Naive thymus-derived CD4-positive, alpha-beta T cell (primary cell): Measurements from ENCODE around the gene MICAL2. TPM values are rescaled to one million over a fixed set of nuclear protein-coding genes. Genes with fewer than 3 reads are reported as not detected.

Source experiments
- ATAC-seq: fragments of 150-1000 bp; cut with Tn5 transposase; 2 replicates; pipeline ENCODE4 v1.10.0; 2021; ENCODE audit warnings: mild to moderate bottlenecking, moderate library complexity
- CTCF ChIA-PET: fragments of 350-600 bp; sonication (Branson Sonifier 250); formaldehyde crosslinking; loops from one replicate; lab custom pipeline; 2021; ENCODE audit warnings: antibody characterized with exemption; lab: Charles Lee
- POLR2A ChIA-PET: fragments of 350-600 bp; sonication (Branson Sonifier 250); formaldehyde crosslinking; loops from one replicate; lab custom pipeline; 2021; ENCODE audit warnings: antibody characterized with exemption, inconsistent platforms; lab: Charles Lee
- DNase-seq, 9 donors: peaks; one replicate each; pipeline versions ENCODE4 v3.0.0 to v3.0.0-alpha.2; 2020 to 2022; ENCODE audit warnings: mixed read lengths in 1 of 9
- H3K27ac ChIP-seq: one replicate; pipeline ENCODE4 v1.7.0; 2013; ENCODE audit warnings: mild to moderate bottlenecking, low read depth, low read length, moderate library complexity
- H3K27me3 ChIP-seq, 2 donors: one replicate each; pipeline ENCODE4 v1.7.0; 2013; ENCODE audit warnings: low read length in 2 of 2, mild to moderate bottlenecking in 2 of 2, moderate library complexity in 2 of 2; ENCODE audit not compliant: control insufficient read depth in 2 of 2, insufficient read depth in 2 of 2
- H3K36me3 ChIP-seq, 3 experiments: 1 replicate in 2 of 3; 2 replicates in 1 of 3; pipeline ENCODE4 v1.7.0; 2013; ENCODE audit warnings: low read length in 3 of 3, mild to moderate bottlenecking in 3 of 3, moderate library complexity in 1 of 3; ENCODE audit not compliant: insufficient read depth in 3 of 3, control insufficient read depth in 2 of 3
- H3K4me1 ChIP-seq, 2 donors: one replicate each; pipeline ENCODE4 v1.7.0; 2013; ENCODE audit warnings: low read length in 2 of 2, mild to moderate bottlenecking in 2 of 2, moderate library complexity in 1 of 2; ENCODE audit not compliant: control insufficient read depth in 2 of 2, insufficient read depth in 2 of 2
- H3K4me3 ChIP-seq: 2 replicates; pipeline ENCODE4 v1.7.0; 2013; ENCODE audit warnings: mild to moderate bottlenecking, low read length
- H3K9me3 ChIP-seq, 3 experiments: 1 replicate in 2 of 3; 2 replicates in 1 of 3; pipeline ENCODE4 v1.7.0; 2013; ENCODE audit warnings: low read length in 3 of 3; ENCODE audit not compliant: control insufficient read depth in 2 of 3
- H3K27ac Mint-ChIP-seq, 9 donors: one replicate each; pipeline ENCODE4 v1.8.0; 2020 to 2022; ENCODE audit warnings: mixed read lengths in 9 of 9, mild to moderate bottlenecking in 8 of 9, moderate library complexity in 5 of 9, inconsistent platforms in 2 of 9
- H3K27me3 Mint-ChIP-seq, 5 donors: one replicate each; pipeline ENCODE4 v1.8.0; 2021 to 2022; ENCODE audit warnings: mixed read lengths in 5 of 5, mild to moderate bottlenecking in 1 of 5
- H3K36me3 Mint-ChIP-seq, 5 donors: one replicate each; pipeline ENCODE4 v1.8.0; 2020 to 2022; ENCODE audit warnings: mixed read lengths in 5 of 5, mild to moderate bottlenecking in 3 of 5, inconsistent platforms in 1 of 5
- H3K4me1 Mint-ChIP-seq, 7 donors: one replicate each; pipeline ENCODE4 v1.8.0; 2020 to 2022; ENCODE audit warnings: mixed read lengths in 7 of 7, mild to moderate bottlenecking in 3 of 7, inconsistent platforms in 1 of 7
- H3K4me3 Mint-ChIP-seq, 10 donors: one replicate each; pipeline ENCODE4 v1.8.0; 2020 to 2022; ENCODE audit warnings: mild to moderate bottlenecking in 10 of 10, mixed read lengths in 10 of 10, moderate library complexity in 6 of 10, inconsistent platforms in 2 of 10
- H3K9me3 Mint-ChIP-seq, 11 donors: one replicate each; pipeline ENCODE4 v1.8.0; 2020 to 2022; ENCODE audit warnings: mixed read lengths in 11 of 11, mild to moderate bottlenecking in 4 of 11, inconsistent platforms in 1 of 11, moderate library complexity in 1 of 11
- intact Hi-C, 2 donors: fragments of 100-400 bp; cut with micrococcal nuclease; formaldehyde crosslinking; loops; one replicate each; pipeline ENCODE4 v1.15.1; 2023
- polyA plus RNA-seq, 2 donors: library from polyadenylated mRNA; unstranded; fragments of 300-500 nt; fragmentation: Illumina TruSeq; gene quantifications; one replicate each; pipeline ENCODE4 v1.2.3, GENCODE V29; 2021
- total RNA-seq, 6 experiments: library from RNA in 5 of 6; stranded (reverse) in 5 of 6; gene quantifications; 1 replicate in 5 of 6; 2 replicates in 1 of 6; pipeline ENCODE4 v1.2.3 and lab custom pipeline; 2021 to 2026

MICAL2 gene
- total and polyA plus RNA-seq, 7 experiments from 2014 or later = 1.1 to 112 (median 7.6) TPM

DNA sequence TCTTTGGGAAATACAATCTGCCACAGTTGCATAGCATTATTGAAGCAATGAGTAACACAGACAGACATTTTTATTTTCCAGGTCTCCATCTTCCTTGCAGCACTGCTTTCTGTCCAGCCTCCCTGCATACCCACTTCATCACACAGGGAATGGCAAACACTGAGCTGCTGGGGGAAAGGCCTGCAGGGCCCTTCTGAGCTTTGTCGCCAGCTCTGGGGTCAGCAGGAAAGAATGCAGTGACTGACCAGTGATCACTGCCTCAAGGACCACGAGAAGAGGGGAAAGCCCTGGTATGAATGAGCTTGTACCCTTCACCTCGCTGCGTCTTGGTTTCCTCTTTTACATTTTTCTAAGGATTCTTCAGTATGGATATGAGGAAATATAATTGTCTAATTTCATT, 21.3 kb upstream of the MICAL2 start:
- intact Hi-C loops = loop anchor here (5.0 to 10.0 kb wide), 2 partner anchors 46 to 133 kb away; no protein-coding TSS in a partner anchor
- peaks cover 37 to 70% (median 60%) of the 10 kb centered on the region in 7 donors for H3K4me1 Mint-ChIP-seq
- POLR2A ChIA-PET = no interaction called here
- DNase-seq (no peak), ATAC-seq (no peak)
- no peak overlapping the region for H3K4me3 Mint-ChIP-seq
- Histone ChIP-seq H3K36me3 (no peaks in the 10 kb centered on the region), H3K4me1 (peaks cover 33 to 60% of the 10 kb centered on the region in 2 donors), H3K4me3 (no peak overlapping the region), H3K9me3 (no peaks in the 10 kb centered on the region), H3K27ac (no peak overlapping the region), H3K27me3 (no peaks in the 10 kb centered on the region)
- H3K27ac Mint-ChIP-seq = peak overlapping the region in 3 of 9 donors; percentile 5 to 77 (median 46)
- CTCF ChIA-PET = no interaction called here
- H3K36me3 Mint-ChIP-seq = peaks cover 0 to 2% (median 0%) of the 10 kb centered on the region in 5 donors
- no peaks in the 10 kb centered on the region for H3K27me3 Mint-ChIP-seq
- peaks cover 0 to 2% (median 0%) of the 10 kb centered on the region in 11 donors for H3K9me3 Mint-ChIP-seq

DNA sequence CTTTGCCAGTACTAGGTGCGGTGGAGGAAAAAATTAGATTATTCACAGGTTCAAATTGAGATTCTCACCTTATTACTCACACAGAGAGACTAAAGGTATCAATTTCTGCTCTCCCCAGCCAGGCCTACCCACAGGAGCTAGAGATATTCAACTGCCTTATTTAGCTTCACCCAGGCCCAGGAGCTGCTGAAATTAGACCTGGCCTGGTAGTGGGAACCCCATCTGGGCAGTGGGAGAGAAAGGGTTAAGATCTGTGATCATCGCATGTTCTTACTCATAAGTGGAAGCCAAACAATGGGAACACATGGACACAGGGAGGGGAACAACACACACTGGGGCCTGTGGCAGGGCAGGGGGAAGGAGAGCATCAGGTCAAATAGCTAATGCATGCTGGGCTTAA, 20.9 kb upstream of the MICAL2 start:
- ChIA-PET POLR2A (interaction anchor here (1.3 kb wide), 1 partner anchor 45 kb away, joined by 4 read pairs; no protein-coding TSS in a partner anchor), CTCF (interaction anchor here (1.1 kb wide), 1 partner anchor 192 kb away, joined by 4 read pairs; no protein-coding TSS in a partner anchor)
- H3K27ac Mint-ChIP-seq = peak overlapping the region in 3 of 9 donors; percentile 47 to 69 (median 55)
- peak overlapping the region in 1 of 10 donors; percentile 32 for H3K4me3 Mint-ChIP-seq
- H3K4me3 ChIP-seq = no peak overlapping the region
- ATAC-seq (no peak), DNase-seq (no peak)
- peaks cover 33 to 60% of the 10 kb centered on the region in 2 donors for H3K4me1 ChIP-seq
- no peaks in the 10 kb centered on the region for H3K9me3 ChIP-seq
- H3K9me3 Mint-ChIP-seq = peaks cover 0 to 1% (median 0%) of the 10 kb centered on the region in 11 donors
- H3K27ac ChIP-seq = no peak overlapping the region
- peaks cover 37 to 72% (median 62%) of the 10 kb centered on the region in 7 donors for H3K4me1 Mint-ChIP-seq
- no peaks in the 10 kb centered on the region for H3K27me3 Mint-ChIP-seq
- peaks cover 0 to 2% (median 0%) of the 10 kb centered on the region in 5 donors for H3K36me3 Mint-ChIP-seq
- no peaks in the 10 kb centered on the region for H3K36me3 ChIP-seq
- no peaks in the 10 kb centered on the region for H3K27me3 ChIP-seq
- intact Hi-C loops = loop anchor here (5.0 to 10.0 kb wide), 2 partner anchors 45 to 133 kb away; no protein-coding TSS in a partner anchor

- Mint-ChIP-seq H3K4me3 (peak overlapping the region in 8 of 10 donors; percentile 14 to 70 (median 45)), H3K4me1 (peaks cover 37 to 72% (median 66%) of the 10 kb centered on the region in 7 donors), H3K27ac (peak overlapping the region; percentile 21 to 85 (median 55)), H3K27me3 (no peaks in the 10 kb centered on the region), H3K36me3 (peaks cover 0 to 2% (median 0%) of the 10 kb centered on the region in 5 donors), H3K9me3 (no peaks in the 10 kb centered on the region)
- no peak overlapping the region for H3K4me3 ChIP-seq
- ChIA-PET POLR2A (interaction anchor here (0.6 to 1.3 kb wide), 2 partner anchors 44 to 149 kb away, joined by 3 to 4 read pairs; no protein-coding TSS in a partner anchor), CTCF (interaction anchor here (1.1 kb wide), 1 partner anchor 192 kb away, joined by 4 read pairs; no protein-coding TSS in a partner anchor)
- no peaks in the 10 kb centered on the region for H3K9me3 ChIP-seq
- DNase-seq = peak in 1 of 9 donors; percentile 16
- no peaks in the 10 kb centered on the region for H3K27me3 ChIP-seq
- H3K4me1 ChIP-seq = peaks cover 33 to 58% of the 10 kb centered on the region in 2 donors
- H3K27ac ChIP-seq = no peak overlapping the region
- intact Hi-C loops = no loop called here
- ATAC-seq = peak; percentile 16
- H3K36me3 ChIP-seq = no peaks in the 10 kb centered on the region
Measured at GRCh38 chr11:12090061-12090591, 20.3 kb upstream of the MICAL2 start.

DNA sequence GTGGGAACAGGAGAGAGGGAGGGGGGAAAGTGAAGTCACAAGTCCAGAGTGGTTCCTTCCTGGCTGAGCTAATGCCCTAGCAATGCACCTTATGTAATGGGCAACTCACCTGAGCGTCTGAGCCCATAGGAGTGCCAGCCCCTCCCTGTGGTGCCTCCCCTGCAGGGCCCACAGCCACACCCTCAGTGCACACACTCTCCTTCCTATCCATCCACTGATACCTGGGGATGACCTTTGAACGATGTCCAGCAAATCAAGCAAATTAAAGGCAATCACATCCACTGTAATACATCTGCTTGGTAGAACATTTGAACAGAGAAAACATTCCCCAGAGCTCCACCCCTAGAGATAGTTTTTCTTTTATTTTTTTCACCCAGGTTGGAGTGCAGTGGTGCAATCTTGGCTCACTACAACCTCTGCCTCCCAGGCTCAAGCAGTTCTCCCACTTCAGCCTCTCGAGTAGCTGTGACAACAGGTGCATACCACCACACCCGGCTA, 19.6 kb upstream of the MICAL2 start:
- Histone ChIP-seq H3K4me3 (no peak overlapping the region), H3K27ac (no peak overlapping the region), H3K4me1 (peaks cover 28 to 51% of the 10 kb centered on the region in 2 donors), H3K9me3 (no peaks in the 10 kb centered on the region), H3K27me3 (no peaks in the 10 kb centered on the region), H3K36me3 (no peaks in the 10 kb centered on the region)
- POLR2A ChIA-PET = interaction anchor here (0.6 to 1.3 kb wide), 3 partner anchors 44 to 148 kb away, joined by 3 to 4 read pairs (median 3); no protein-coding TSS in a partner anchor
- ATAC-seq (no peak), DNase-seq (no peak)
- Mint-ChIP-seq H3K36me3 (peaks cover 0 to 2% (median 0%) of the 10 kb centered on the region in 5 donors), H3K4me3 (peak overlapping the region in 1 of 10 donors; percentile 70), H3K9me3 (no peaks in the 10 kb centered on the region), H3K27me3 (no peaks in the 10 kb centered on the region), H3K4me1 (peaks cover 36 to 68% (median 63%) of the 10 kb centered on the region in 7 donors), H3K27ac (peak overlapping the region in 1 of 9 donors; percentile 71)
- intact Hi-C loops = no loop called here
- CTCF ChIA-PET = interaction anchor here (1.1 kb wide), 1 partner anchor 191 kb away, joined by 4 read pairs; no protein-coding TSS in a partner anchor

GRCh38 chr11:12091956-12092558, 18.3 kb upstream of the MICAL2 start:
- Histone ChIP-seq H3K27ac (no peak overlapping the region), H3K27me3 (no peaks in the 10 kb centered on the region), H3K4me1 (peaks cover 15 to 39% of the 10 kb centered on the region in 2 donors), H3K4me3 (no peak overlapping the region), H3K9me3 (no peaks in the 10 kb centered on the region), H3K36me3 (no peaks in the 10 kb centered on the region)
- peaks cover 26 to 55% (median 50%) of the 10 kb centered on the region in 7 donors for H3K4me1 Mint-ChIP-seq
- no peaks in the 10 kb centered on the region for H3K27me3 Mint-ChIP-seq
- H3K36me3 Mint-ChIP-seq = peaks cover 0 to 2% (median 0%) of the 10 kb centered on the region in 5 donors
- ChIA-PET POLR2A (no interaction called here), CTCF (no interaction called here)
- no peak for DNase-seq
- ATAC-seq = no peak
- H3K4me3 Mint-ChIP-seq = peak overlapping the region in 2 of 10 donors; percentile 36 to 43
- H3K27ac Mint-ChIP-seq = peak overlapping the region in 4 of 9 donors; percentile 3 to 57 (median 35)
- H3K9me3 Mint-ChIP-seq = no peaks in the 10 kb centered on the region
- intact Hi-C loops = no loop called here

DNA sequence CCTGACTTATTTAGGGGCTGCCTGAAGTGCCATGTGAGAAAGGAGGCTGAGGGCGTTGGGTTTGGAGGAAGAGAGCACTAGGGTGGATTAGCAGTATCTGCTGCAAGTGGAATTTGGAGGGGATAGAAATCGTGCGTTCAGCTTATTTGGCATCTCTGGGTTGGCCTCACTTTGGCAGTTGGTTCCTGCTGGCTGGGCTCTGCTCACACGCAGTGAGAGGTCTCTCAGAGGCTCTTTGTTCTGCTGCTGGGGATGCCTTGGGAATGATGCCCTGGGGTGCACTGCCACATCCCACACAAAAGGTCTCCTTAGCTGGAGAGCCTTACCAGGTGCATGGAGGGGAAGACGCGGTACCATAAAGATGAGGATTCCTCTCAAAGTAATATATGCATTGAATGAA, 17.7 kb upstream of the MICAL2 start:
- H3K4me1 ChIP-seq = peaks cover 10 to 32% of the 10 kb centered on the region in 2 donors

More for the DNA sequence above, 17.7 kb upstream of the MICAL2 start:
- Mint-ChIP-seq H3K27me3 (peaks cover 0 to 4% (median 0%) of the 10 kb centered on the region in 5 donors), H3K36me3 (peaks cover 0 to 2% (median 0%) of the 10 kb centered on the region in 5 donors), H3K4me1 (peaks cover 24 to 49% (median 44%) of the 10 kb centered on the region in 7 donors), H3K9me3 (no peaks in the 10 kb centered on the region), H3K4me3 (no peak overlapping the region), H3K27ac (peak overlapping the region in 3 of 9 donors; percentile 7 to 50 (median 16))
- ChIA-PET CTCF (no interaction called here), POLR2A (interaction anchor here (0.6 kb wide), 1 partner anchor 71 kb away, joined by 3 read pairs; no protein-coding TSS in a partner anchor)
- no peaks in the 10 kb centered on the region for H3K9me3 ChIP-seq
- DNase-seq = no peak
- ATAC-seq = no peak
- intact Hi-C loops = no loop called here
- H3K27me3 ChIP-seq = no peaks in the 10 kb centered on the region
- H3K27ac ChIP-seq = no peak overlapping the region
- no peaks in the 10 kb centered on the region for H3K36me3 ChIP-seq
- H3K4me3 ChIP-seq = no peak overlapping the region
